ENCODE data around the gene PTGR1. TPM values are rescaled to one million over a fixed set of nuclear protein-coding genes. Genes with fewer than 3 reads are reported as not detected.

The PTGR1 gene
- total and polyA plus RNA-seq, 2 of the 8 experiments (the other 6 are each of a cell fraction or from before 2014, with no cell fraction given) = 16.9 to 28.5 TPM

DNA sequence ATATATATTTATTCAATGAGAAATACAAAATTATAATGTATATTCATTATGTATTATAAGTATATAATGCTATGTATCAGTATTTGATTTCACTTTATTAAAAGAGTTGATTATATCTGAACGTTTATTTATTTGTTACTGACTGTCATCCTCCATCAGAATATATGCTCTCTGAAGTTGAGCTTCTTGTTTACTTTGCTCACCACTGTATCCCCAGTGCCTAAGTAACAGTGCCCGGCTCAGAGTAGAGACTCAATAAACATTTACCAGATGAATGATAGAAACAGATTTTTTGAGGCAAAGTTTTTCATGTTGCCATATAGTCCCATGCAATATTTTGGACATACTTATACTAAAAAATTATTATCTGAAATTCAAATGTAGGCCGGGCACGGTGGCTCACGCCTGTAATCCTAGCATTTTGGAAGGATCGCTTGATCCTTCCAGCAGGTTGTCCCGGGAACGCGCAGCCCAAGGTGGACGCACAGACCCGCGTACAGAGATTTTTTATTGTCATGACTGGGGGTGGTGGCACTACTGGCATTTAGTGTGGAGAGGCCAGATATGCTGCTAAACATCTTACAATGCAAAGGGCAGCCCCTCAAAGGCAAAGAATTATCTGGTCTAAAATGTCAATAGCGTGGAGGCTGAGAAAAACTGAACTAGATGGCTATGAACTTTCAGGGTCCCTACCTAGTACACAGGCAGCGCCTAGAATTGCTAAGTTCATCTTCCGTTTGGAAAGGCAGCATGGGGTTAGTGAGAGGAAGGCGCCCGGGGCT is 30.9 kb upstream of the PTGR1 start:
- H3K23ac ChIP-seq (ENCODE audit: insufficient read length) = no peak overlapping the region
- no peak overlapping the region for H2BK20ac ChIP-seq (ENCODE audit: low read length)
- H3K36me3 ChIP-seq (ENCODE audit: control insufficient read depth in 2 of 4, insufficient read depth in 4 of 4, low read length in 3 of 4) = no peaks in the 10 kb centered on the region
- 0 out of 2 replicates have a peak overlapping the region, but pooled peaks have one; percentile 17 for H3K27ac ChIP-seq (ENCODE audit: low read depth, low read length)
- H4K91ac ChIP-seq (replicated peaks; ENCODE audit: insufficient read length, low read length) = no peak overlapping the region
- H3K4me3 ChIP-seq (ENCODE audit: extremely low read depth in 1 of 4, insufficient read depth in 2 of 4, low read depth in 3 of 4, low read length in 4 of 4) = peak overlapping the region; percentile 81 to 92 (median 90)
- no peak overlapping the region for H3K4ac ChIP-seq (replicated peaks; ENCODE audit: insufficient read length, low read depth, low read length)
- H3K56ac ChIP-seq (replicated peaks; ENCODE audit: insufficient read length, low read depth, low read length) = peak overlapping the region; percentile 1
- H3K79me2 ChIP-seq (ENCODE audit: control insufficient read depth in 1 of 2, insufficient read depth in 2 of 2, low read length in 2 of 2) = peaks cover 13 to 39% of the 10 kb centered on the region in 2 experiments
- H3K9me3 ChIP-seq (ENCODE audit: insufficient read depth in 2 of 2, low read depth in 1 of 2, low read length in 1 of 2) = no peaks in the 10 kb centered on the region
- no peak overlapping the region for H3K14ac ChIP-seq (ENCODE audit: insufficient read length)
- H3K4me1 ChIP-seq (replicated peaks in 1 of 4; ENCODE audit: control insufficient read depth in 3 of 4, insufficient read depth in 4 of 4, low read length in 3 of 4) = peaks cover 0 to 3% (median 0%) of the 10 kb centered on the region in 4 experiments; a peak in 3 of 7 replicates
- peak overlapping the region; percentile 11; the same call in 1 of the 2 replicates for H3K18ac ChIP-seq (ENCODE audit: extremely low read depth, low read length)
- H2BK120ac ChIP-seq (replicated peaks; ENCODE audit: low read depth, low read length) = no peak overlapping the region
- H2BK15ac ChIP-seq (ENCODE audit: low read length) = no peak overlapping the region
- no peak overlapping the region for H2BK5ac ChIP-seq (ENCODE audit: low read depth, low read length)
- peak overlapping the region; percentile 97 for H2AFZ ChIP-seq (ENCODE audit: low read length)
- H3K9ac ChIP-seq (replicated peaks in 1 of 4; ENCODE audit: extremely low read depth in 1 of 4, low read depth in 3 of 4, low read length in 3 of 4) = peak overlapping the region; percentile 56 to 85 (median 60)
- peaks cover 8% of the 10 kb centered on the region; the same call in 1 of the 2 replicates for H3K23me2 ChIP-seq (ENCODE audit: low read depth, low read length)
- TF ChIP-seq POLR2AphosphoS5 (IDR thresholded peaks at IDR 0.05; ENCODE audit: low read depth, low read length) = no peak
- TF ChIP-seq TBP (IDR thresholded peaks at IDR 0.05; ENCODE audit: low read depth, low read length) = no peak
- TF ChIP-seq HDAC6 (IDR thresholded peaks at IDR 0.05; ENCODE audit: low read depth, low read length) = no peak
- H3K4me2 ChIP-seq (ENCODE audit: insufficient read depth in 1 of 2, low read depth in 2 of 2, low read length in 2 of 2) = peak overlapping the region; percentile 90 to 94
- no peak for FAIRE-seq
- H2BK12ac ChIP-seq (ENCODE audit: low read depth, low read length) = no peak overlapping the region
- DNase-seq (ENCODE audit: low read depth in 1 of 2, low spot score in 2 of 2) = peak in 1 of 2 experiments; percentile 46
- H4K5ac ChIP-seq (ENCODE audit: insufficient read length, low read depth, low read length) = peak overlapping the region; percentile 42
- H4K20me1 ChIP-seq (replicated peaks in 1 of 2; ENCODE audit: control insufficient read depth in 1 of 2, insufficient read depth in 2 of 2, low read length in 2 of 2) = peaks cover 0 to 6% of the 10 kb centered on the region in 2 experiments
- H4K8ac ChIP-seq (ENCODE audit: extremely low read depth, insufficient read depth, low read length) = no peak overlapping the region
- no peaks in the 10 kb centered on the region for H3K79me1 ChIP-seq (ENCODE audit: low read depth, low read length)
- H3K27me3 ChIP-seq (replicated peaks in 1 of 4; ENCODE audit: control insufficient read depth in 3 of 4, extremely low read depth in 1 of 4, insufficient read depth in 3 of 4, low read length in 3 of 4) = no peaks in the 10 kb centered on the region
- H2AK5ac ChIP-seq (ENCODE audit: low read depth, low read length) = no peak overlapping the region
- POLR2A ChIA-PET (ENCODE audit: partially characterized antibody) = interaction anchor here (0.9 to 5.0 kb wide), 11 partner anchors 9 to 105 kb away, joined by 3 to 27 read pairs (median 5); partner anchors contain the start of genes GNG10 and PTGR1
- CTCF ChIA-PET (ENCODE audit: partially characterized antibody) = interaction anchor here (1.0 to 1.3 kb wide), 3 partner anchors 20 to 44 kb away, joined by 3 to 5 read pairs (median 3); no protein-coding TSS in a partner anchor
- WGBS, 2 experiments (ENCODE audit: extremely low coverage in 1 of 2, insufficient coverage in 1 of 2, insufficient read length in 1 of 2, insufficient replicate concordance in 2 of 2, low coverage in 1 of 2, low lambda C conversion rate in 2 of 2, missing lambda C conversion rate in 1 of 2) = 17% methylated on average over 17 of the region's 17 CpGs; no CpG with 5 or more reads in 1 of the 2 experiments

Data from H1 (cell line).